C4-2B (cell line): ENCODE data around the gene PHLDB1.

Source experiments
- CTCF ChIP-seq: fragments of 450-650 bp; conservative IDR thresholded peaks from 2 replicates; pipeline ENCODE4 v1.5.1; 2017; ENCODE audit warnings: mild to moderate bottlenecking
- ZFX ChIP-seq: fragments of 450-650 bp; IDR thresholded peaks from 2 replicates; pipeline ENCODE4 v1.6.1; 2017

GRCh38 chr11:118569670-118570069 lies 37.7 kb upstream of the PHLDB1 start:
- no peak for TF ChIP-seq CTCF
- TF ChIP-seq ZFX, result no peak
